22Rv1 (cell line): ENCODE data around the gene PEX10.

Experiments
- CTCF ChIP-seq: fragments of 450-650 bp; IDR thresholded peaks from 2 replicates; pipeline ENCODE4 v1.5.1; 2017; ENCODE audit warnings: mild to moderate bottlenecking
- ZFX ChIP-seq: fragments of 450-650 bp; IDR thresholded peaks from 2 replicates; pipeline ENCODE4 v1.6.1; 2017; ENCODE audit warnings: antibody characterized with exemption, borderline replicate concordance

- TF ChIP-seq CTCF = no peak
- TF ChIP-seq ZFX = no peak
Measured at GRCh38 chr1:2377751-2378440, 34.5 kb downstream of the PEX10 start.
